ENCODE data around the gene SLC39A3. TPM values are rescaled to one million over a fixed set of nuclear protein-coding genes. Genes with fewer than 3 reads are reported as not detected.

Gene SLC39A3
- total RNA-seq, 1 experiment from 2014 or later = 39.1 TPM

DNA sequence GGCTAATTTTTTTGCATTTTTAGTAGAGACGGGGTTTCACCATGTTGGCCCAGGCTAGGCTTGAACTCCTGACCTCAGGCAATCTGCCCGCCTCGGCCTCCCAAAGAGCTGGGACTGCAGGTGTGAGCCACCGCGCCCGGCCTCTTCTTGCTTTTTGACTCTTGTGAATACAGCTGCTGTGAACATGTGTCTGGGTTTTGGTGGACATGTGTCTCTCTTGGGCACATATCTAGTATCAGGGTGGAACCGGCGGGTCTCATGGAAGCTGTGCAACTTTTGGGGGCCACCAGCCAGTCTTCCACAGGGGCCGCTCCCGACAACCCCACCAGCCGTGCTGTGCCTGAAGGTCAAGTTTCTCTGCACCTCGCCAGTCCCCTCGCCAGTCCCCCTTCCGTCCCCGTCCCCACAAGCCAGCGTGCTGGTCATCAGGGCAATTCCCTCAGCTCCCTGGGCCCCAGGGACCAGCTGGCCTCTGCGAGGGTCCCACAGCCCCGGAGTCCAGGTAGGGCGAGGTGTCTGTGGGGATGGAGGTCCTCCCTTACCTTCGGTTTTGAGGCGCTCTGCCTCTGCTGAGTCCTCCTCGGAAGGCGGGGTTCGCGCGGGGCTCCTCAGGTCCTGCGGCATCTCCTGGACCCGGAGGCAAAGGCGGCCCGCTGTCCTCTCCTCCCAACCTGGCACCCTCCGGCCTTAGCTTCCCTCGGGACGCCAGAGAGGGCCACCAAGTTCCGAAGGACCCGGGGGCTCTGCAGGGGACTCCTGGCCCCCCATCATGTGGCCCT, 27.0 kb upstream of the SLC39A3 start:
- no TSS peak for BruUV-seq (replicated peaks)
- ChIA-PET CTCF (interaction anchor here (1.5 kb wide), 1 partner anchor 18 kb away, joined by 3 read pairs; no protein-coding TSS in a partner anchor), POLR2A (interaction anchor here (0.6 kb wide), 1 partner anchor 15 kb away, joined by 3 read pairs; no protein-coding TSS in a partner anchor), RAD21 (ENCODE audit: low non-redundant PET in 1 of 2, low total read pairs in 2 of 2, uncharacterized antibody in 2 of 2, unreplicated experiment in 2 of 2) (no interaction called here)
- H3K27ac ChIP-seq (ENCODE audit: low read depth, low read length) = no peak overlapping the region
- H3K4me2 ChIP-seq (ENCODE audit: low read length) = no peak overlapping the region
- no peak for ATAC-seq
- peaks cover 30 to 37% of the 10 kb centered on the region in 2 experiments; a peak in 3 of 4 replicates for H3K36me3 ChIP-seq (ENCODE audit: control insufficient read depth in 1 of 2, insufficient read depth in 2 of 2, low read length in 2 of 2)
- H3K9ac ChIP-seq (ENCODE audit: low read length) = no peak overlapping the region
- no peak overlapping the region for H2AFZ ChIP-seq (ENCODE audit: low read depth, low read length, poor library complexity, severe bottlenecking)
- no peaks in the 10 kb centered on the region for H4K20me1 ChIP-seq (ENCODE audit: insufficient read depth)
- no peaks in the 10 kb centered on the region for H3K9me3 ChIP-seq (ENCODE audit: control insufficient read depth in 1 of 2, insufficient read depth in 1 of 2, low read depth in 1 of 2, low read length in 2 of 2)
- TF ChIP-seq ZNF274 (IDR thresholded peaks at IDR 0.05; ENCODE audit: low read depth, low read length) = no peak
- TF ChIP-seq POLR2AphosphoS5 (IDR thresholded peaks at IDR 0.05; ENCODE audit: low read depth, low read length) = no peak
- no peak for TF ChIP-seq ELF1 (IDR thresholded peaks at IDR 0.05; ENCODE audit: borderline replicate concordance, low read depth)
- no peak for TF ChIP-seq EGR1 (IDR thresholded peaks at IDR 0.05; ENCODE audit: low read depth)
- TF ChIP-seq SIN3A (IDR thresholded peaks at IDR 0.05; ENCODE audit: low read depth) = no peak
- TF ChIP-seq SRF (IDR thresholded peaks at IDR 0.05; ENCODE audit: low read depth) = no peak
- no peak for TF ChIP-seq RAD21 (IDR thresholded peaks at IDR 0.05; ENCODE audit: low read depth)
- TF ChIP-seq EZH2phosphoT487 (IDR thresholded peaks at IDR 0.05; ENCODE audit: borderline replicate concordance) = no peak
- no peak for TF ChIP-seq EZH2 (IDR thresholded peaks at IDR 0.05)
- TF ChIP-seq TCF7L2 (IDR thresholded peaks at IDR 0.05; ENCODE audit: borderline replicate concordance, extremely low read depth, insufficient read depth, insufficient read length) = no peak
- TF ChIP-seq CBX3 (IDR thresholded peaks at IDR 0.05; ENCODE audit: low read depth) = no peak
- no peak for TF ChIP-seq SP1 (IDR thresholded peaks at IDR 0.05; ENCODE audit: low read depth)
- no peak for TF ChIP-seq POLR2A (IDR thresholded peaks at IDR 0.05; ENCODE audit: borderline replicate concordance, extremely low read depth, insufficient read depth, insufficient read length)
- TF ChIP-seq ZFX (IDR thresholded peaks at IDR 0.05) = no peak
- intact Hi-C loops (cut with micrococcal nuclease) = no loop called here
- H3K9me2 ChIP-seq (ENCODE audit: insufficient read depth) = no peaks in the 10 kb centered on the region
- DNase-seq (ENCODE audit: low read depth, low spot score) = no peak
- H3K27me3 ChIP-seq (ENCODE audit: insufficient read depth, low read length) = no peaks in the 10 kb centered on the region
- H3K79me2 ChIP-seq (ENCODE audit: insufficient read depth, low read length) = peaks cover 52% of the 10 kb centered on the region
- no peak overlapping the region for H3K4me3 ChIP-seq (replicated peaks in 1 of 2; ENCODE audit: low read depth in 1 of 2, low read length in 2 of 2)
- H3K4me1 ChIP-seq (ENCODE audit: control insufficient read depth in 1 of 2, insufficient read depth in 2 of 2, low read length in 2 of 2) = no peaks in the 10 kb centered on the region

All from HCT116 (cell line).